Spleen (tissue), 7 donors: Measurements from ENCODE around the gene LRRC10B.

ENCODE experiments used
- CTCF ChIP-seq, 11 experiments: fragments of 200-600 bp in 7 of 11; fragments of 450-650 bp in 4 of 11; sonication (generic) in 4 of 11; IDR thresholded peaks in 8 of 11; conservative IDR thresholded peaks in 3 of 11; 1 replicate in 7 of 11; 2 replicates in 4 of 11; pipeline versions ENCODE4 v1.4.0 to v1.8.0; 2016 to 2021; ENCODE audit warnings: antibody characterized with exemption in 11 of 11, inconsistent platforms in 4 of 11, mild to moderate bottlenecking in 1 of 11
- POLR2A ChIP-seq, 3 donors: fragments of 450-650 bp; IDR thresholded peaks; one replicate each; pipeline ENCODE4 v1.5.1; 2017; ENCODE audit warnings: antibody characterized with exemption in 3 of 3, mild to moderate bottlenecking in 1 of 3
- donor health status: DM: no; HTN: no; CAD: no; lungs with moderate emphysema.
- donor health status: DM: no; HTN: no; CAD: no.
- donor health status: DM: no; HTN: no; CAD: no.

- no peak for TF ChIP-seq CTCF (IDR thresholded peaks at IDR 0.05 in 8 of 11, conservative IDR thresholded peaks at IDR 0.05 in 3 of 11)
- TF ChIP-seq POLR2A (IDR thresholded peaks at IDR 0.05), result no peak
Measured at GRCh38 chr11:61554172-61554988, 45.8 kb downstream of the LRRC10B start.
